Measurements from ENCODE around the gene SPEF2.

DNA sequence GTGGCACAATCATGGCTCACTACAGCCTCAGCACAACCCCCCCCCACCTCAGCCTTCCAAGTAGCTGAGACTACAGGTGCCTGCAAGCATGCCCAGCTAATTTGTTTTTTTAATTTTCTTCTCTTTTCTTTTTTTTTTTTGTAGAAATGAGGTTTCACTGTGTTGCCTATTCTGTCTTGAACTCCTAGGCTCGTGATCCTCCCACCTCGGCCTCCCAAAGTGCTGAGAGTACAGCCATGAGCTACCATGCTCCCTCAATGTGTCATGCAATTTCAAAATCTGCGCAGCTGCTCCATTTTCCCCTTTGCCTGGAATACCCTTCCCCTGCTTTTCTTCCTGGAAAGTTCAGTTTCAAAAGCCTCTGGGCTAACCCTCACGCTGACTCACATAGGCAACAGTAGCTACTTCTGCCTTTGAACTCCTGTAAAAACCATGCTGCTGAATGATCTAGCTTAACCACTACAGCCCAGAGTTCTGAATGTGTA, 168.0 kb downstream of the SPEF2 start:
- no peak for TF ChIP-seq EZH2 (IDR thresholded peaks at IDR 0.05; ENCODE audit: borderline replicate concordance, low read length)
- TF ChIP-seq, protein P1, sequence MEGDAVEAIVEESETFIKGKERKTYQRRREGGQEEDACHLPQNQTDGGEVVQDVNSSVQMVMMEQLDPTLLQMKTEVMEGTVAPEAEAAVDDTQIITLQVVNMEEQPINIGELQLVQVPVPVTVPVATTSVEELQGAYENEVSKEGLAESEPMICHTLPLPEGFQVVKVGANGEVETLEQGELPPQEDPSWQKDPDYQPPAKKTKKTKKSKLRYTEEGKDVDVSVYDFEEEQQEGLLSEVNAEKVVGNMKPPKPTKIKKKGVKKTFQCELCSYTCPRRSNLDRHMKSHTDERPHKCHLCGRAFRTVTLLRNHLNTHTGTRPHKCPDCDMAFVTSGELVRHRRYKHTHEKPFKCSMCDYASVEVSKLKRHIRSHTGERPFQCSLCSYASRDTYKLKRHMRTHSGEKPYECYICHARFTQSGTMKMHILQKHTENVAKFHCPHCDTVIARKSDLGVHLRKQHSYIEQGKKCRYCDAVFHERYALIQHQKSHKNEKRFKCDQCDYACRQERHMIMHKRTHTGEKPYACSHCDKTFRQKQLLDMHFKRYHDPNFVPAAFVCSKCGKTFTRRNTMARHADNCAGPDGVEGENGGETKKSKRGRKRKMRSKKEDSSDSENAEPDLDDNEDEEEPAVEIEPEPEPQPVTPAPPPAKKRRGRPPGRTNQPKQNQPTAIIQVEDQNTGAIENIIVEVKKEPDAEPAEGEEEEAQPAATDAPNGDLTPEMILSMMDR (IDR thresholded peaks at IDR 0.05; ENCODE audit: low read length), result no peak
